GM19455 (cell line): ENCODE data around the gene HPCAL1.

ENCODE experiments used
- ATAC-seq: cut with Tn5 transposase; IDR thresholded peaks from one replicate; pipeline ENCODE4 v1.9.1; 2021; ENCODE audit not compliant: unreplicated experiment

Gene HPCAL1

GRCh38 chr2:10368491-10369231 is 66.0 kb downstream of the HPCAL1 start:
- no peak for ATAC-seq

- ATAC-seq: no peak
Measured at GRCh38 chr2:10369269-10370255, 66.9 kb downstream of the HPCAL1 start.

GRCh38 chr2:10370390-10370789 is 67.7 kb downstream of the HPCAL1 start:
- ATAC-seq: no peak

GRCh38 chr2:10370895-10371294 is 68.2 kb downstream of the HPCAL1 start:
- no peak for ATAC-seq

- no peak for ATAC-seq
Measured at GRCh38 chr2:10371441-10372196, 68.9 kb downstream of the HPCAL1 start.

GRCh38 chr2:10372203-10372861 is 69.6 kb downstream of the HPCAL1 start:
- ATAC-seq: no peak

- no peak for ATAC-seq
Measured at GRCh38 chr2:10372862-10373240, 70.1 kb downstream of the HPCAL1 start.

- no peak for ATAC-seq
Measured at GRCh38 chr2:10373931-10374330, 71.2 kb downstream of the HPCAL1 start.

GRCh38 chr2:10374362-10374943 is 71.7 kb downstream of the HPCAL1 start:
- ATAC-seq: no peak

- ATAC-seq: no peak
Measured at GRCh38 chr2:10375570-10376281, 73.0 kb downstream of the HPCAL1 start.

- no peak for ATAC-seq
Measured at GRCh38 chr2:10377052-10377746, 74.5 kb downstream of the HPCAL1 start.

GRCh38 chr2:10377747-10378085 is 75.0 kb downstream of the HPCAL1 start:
- no peak for ATAC-seq

GRCh38 chr2:10378189-10378588 is 75.5 kb downstream of the HPCAL1 start:
- peak; percentile 79 for ATAC-seq

- no peak for ATAC-seq
Measured at GRCh38 chr2:10380048-10380926, 77.6 kb downstream of the HPCAL1 start.

GRCh38 chr2:10381997-10382353 is 79.3 kb downstream of the HPCAL1 start:
- ATAC-seq: no peak

GRCh38 chr2:10382354-10383061 is 79.8 kb downstream of the HPCAL1 start:
- no peak for ATAC-seq

GRCh38 chr2:10383960-10384734 is 81.4 kb downstream of the HPCAL1 start:
- no peak for ATAC-seq
